GM12892 (cell line): Measurements from ENCODE around the gene PDE6H.

ENCODE experiments used
- POLR2A ChIP-seq: IDR thresholded peaks from 2 replicates; pipeline ENCODE4 v1.6.1; 2011; ENCODE audit warnings: low read depth, low read length, control low read depth
- POLR2AphosphoS5 ChIP-seq: IDR thresholded peaks from 2 replicates; pipeline ENCODE4 v1.6.1; 2011; ENCODE audit warnings: low read depth, low read length, control low read depth
- TAF1 ChIP-seq: IDR thresholded peaks from 2 replicates; pipeline ENCODE4 v1.6.1; 2011; ENCODE audit warnings: low read depth, mild to moderate bottlenecking, control low read depth, low read length, borderline replicate concordance

- TF ChIP-seq POLR2AphosphoS5, result no peak
- TF ChIP-seq POLR2A, result no peak
- no peak for TF ChIP-seq TAF1
Measured at GRCh38 chr12:15015121-15015520, 42.3 kb downstream of the PDE6H start.
